HG02885 (cell line): Measurements from ENCODE around the gene ATP2A3.

ENCODE experiments used
- ATAC-seq: cut with Tn5 transposase; IDR thresholded peaks from one replicate; pipeline ENCODE4 v1.9.1; 2021; ENCODE audit warnings: mild to moderate bottlenecking; ENCODE audit not compliant: unreplicated experiment, poor library complexity

Gene ATP2A3

GRCh38 chr17:3879591-3880417 is 84.4 kb downstream of the ATP2A3 start:
- no peak for ATAC-seq

DNA sequence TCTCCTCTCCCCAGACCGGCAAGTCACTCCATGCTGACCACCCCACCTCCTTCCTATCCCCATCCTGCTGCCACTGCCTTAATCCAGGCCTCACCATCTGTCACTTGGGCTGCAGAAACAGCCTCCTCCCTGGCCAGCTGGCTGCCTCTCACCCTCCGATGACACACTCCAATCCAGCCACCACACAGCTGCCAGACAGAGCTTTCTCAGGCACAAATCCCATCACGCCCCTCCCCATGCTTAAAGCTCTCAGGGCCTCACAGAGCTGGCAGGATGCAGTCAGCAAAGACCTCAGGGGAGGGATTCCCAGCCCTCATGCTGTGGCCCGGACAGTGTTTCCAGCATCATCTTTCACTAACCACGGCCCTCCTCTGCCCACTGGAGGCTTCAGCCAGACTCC is 85.1 kb downstream of the ATP2A3 start:
- no peak for ATAC-seq

DNA sequence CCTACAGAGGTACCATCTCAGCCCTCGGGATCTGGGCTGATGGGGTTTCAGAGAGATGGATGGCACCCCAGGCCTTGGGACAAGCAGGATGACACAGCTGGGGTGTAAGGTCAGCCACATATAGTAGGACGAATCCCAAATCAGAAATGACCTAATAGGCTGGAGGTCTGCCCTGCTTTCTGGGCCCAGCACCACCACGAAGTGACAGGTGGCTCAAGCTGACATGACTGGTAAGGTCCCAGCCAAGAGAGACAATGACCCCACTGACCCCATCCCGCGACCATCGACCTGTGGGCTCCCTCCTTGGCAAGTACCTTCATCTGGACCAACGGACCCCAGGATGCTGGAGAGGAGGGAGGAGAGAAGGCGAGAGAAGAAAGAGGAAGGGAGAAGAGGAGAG is 87.0 kb downstream of the ATP2A3 start:
- no peak for ATAC-seq

DNA sequence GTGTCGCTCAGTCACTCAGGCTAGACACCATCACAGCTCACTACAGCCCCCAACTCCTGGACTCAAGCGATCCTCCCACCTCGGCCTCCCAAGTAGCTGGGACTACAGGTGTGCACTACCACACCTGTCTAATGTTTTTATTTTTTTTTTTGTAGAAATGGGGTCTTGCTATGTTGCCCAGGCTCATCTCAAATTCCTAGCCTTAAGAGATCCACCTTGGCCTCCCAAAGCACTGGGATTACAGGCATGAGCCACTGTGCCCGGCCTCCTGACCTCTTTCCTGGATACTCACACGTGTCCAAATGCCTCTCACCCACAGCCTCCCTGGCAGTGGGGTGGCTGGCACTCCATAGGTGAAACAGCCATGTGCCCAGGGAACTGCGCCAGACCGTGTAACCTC is 88.9 kb downstream of the ATP2A3 start:
- no peak for ATAC-seq
